HEK293 (cell line): Measurements from ENCODE around the gene OR10P1.

Source experiments
- CTCF ChIA-PET: fragments of 350-600 bp; formaldehyde crosslinking; extraction: SDS; loops from one replicate; lab custom pipeline; 2021; ENCODE audit warnings: antibody characterized with exemption; lab: Yijun Ruan, JAX
- POLR2A ChIA-PET: fragments of 300-600 bp; formaldehyde crosslinking; extraction: SDS; loops from one replicate; lab custom pipeline; 2020; ENCODE audit warnings: antibody characterized with exemption, inconsistent platforms; lab: Yijun Ruan, JAX
- H3K27ac ChIP-seq: fragments of 200-500 bp; sonication (Bioruptor generic); 2 replicates; pipeline ENCODE4 v1.5.1; 2014; ENCODE audit warnings: low read depth, low read length, control low read depth, inconsistent platforms; ENCODE audit errors: extremely low read depth
- H3K36me3 ChIP-seq, 2 experiments: fragments of 200-500 bp in 1 of 2; sonication (Bioruptor generic) in 1 of 2; 1 replicate in 1 of 2; 2 replicates in 1 of 2; pipeline ENCODE4 v1.5.1; 2014 to 2017; ENCODE audit warnings: inconsistent platforms in 2 of 2, low read length in 2 of 2; ENCODE audit not compliant: control insufficient read depth in 2 of 2, insufficient read depth in 1 of 2
- H3K4me1 ChIP-seq: fragments of 200-500 bp; sonication (Bioruptor generic); 2 replicates; pipeline ENCODE4 v1.5.1; 2014; ENCODE audit warnings: mild to moderate bottlenecking, low read length, inconsistent platforms; ENCODE audit not compliant: control insufficient read depth, insufficient read depth
- H3K4me3 ChIP-seq: 2 replicates; pipeline ENCODE4 v1.5.1; 2011; ENCODE audit warnings: low read depth, mild to moderate bottlenecking, control low read depth, low read length, moderate library complexity
- H3K9me3 ChIP-seq: fragments of 200-500 bp; sonication (Bioruptor generic); 2 replicates; pipeline ENCODE4 v1.5.1; 2014; ENCODE audit warnings: low read depth, low read length, inconsistent platforms; ENCODE audit not compliant: control insufficient read depth, insufficient read depth
- EGR2 ChIP-seq: fragments of 450-650 bp; formaldehyde crosslinking; IDR thresholded peaks from 2 replicates; pipeline ENCODE4 v1.5.1; 2016; ENCODE audit warnings: low read depth, missing biosample characterization, missing genetic modification characterization
- GLIS1 ChIP-seq: fragments of 450-650 bp; formaldehyde crosslinking; IDR thresholded peaks from 2 replicates; pipeline ENCODE4 v1.5.1; 2016; ENCODE audit warnings: missing biosample characterization, missing genetic modification characterization
- KLF16 ChIP-seq: fragments of 450-650 bp; formaldehyde crosslinking; IDR thresholded peaks from 2 replicates; pipeline ENCODE4 v1.5.1; 2017; ENCODE audit warnings: missing biosample characterization, missing genetic modification characterization
- MYNN ChIP-seq: fragments of 450-650 bp; formaldehyde crosslinking; IDR thresholded peaks from 2 replicates; pipeline ENCODE4 v1.5.1; 2016; ENCODE audit warnings: missing biosample characterization, missing genetic modification characterization, borderline replicate concordance
- PRDM1 ChIP-seq: fragments of 450-650 bp; formaldehyde crosslinking; IDR thresholded peaks from 2 replicates; pipeline ENCODE4; 2016; ENCODE audit warnings: missing biosample characterization, missing genetic modification characterization
- SCRT2 ChIP-seq: fragments of 450-650 bp; formaldehyde crosslinking; IDR thresholded peaks from 2 replicates; pipeline ENCODE4 v1.5.1; 2016; ENCODE audit warnings: missing biosample characterization, missing genetic modification characterization
- SP3 ChIP-seq: fragments of 450-650 bp; formaldehyde crosslinking; IDR thresholded peaks from 2 replicates; pipeline ENCODE4 v1.5.1; 2016; ENCODE audit warnings: missing biosample characterization, missing genetic modification characterization
- ZNF266 ChIP-seq: fragments of 450-650 bp; formaldehyde crosslinking; IDR thresholded peaks from 2 replicates; pipeline ENCODE4 v1.5.1; 2016; ENCODE audit warnings: missing biosample characterization, missing genetic modification characterization, low read depth
- ZNF37A ChIP-seq: fragments of 450-650 bp; IDR thresholded peaks from 2 replicates; pipeline ENCODE4 v1.5.1; 2018; ENCODE audit warnings: missing biosample characterization, missing genetic modification characterization
- ZNF423 ChIP-seq: fragments of 450-650 bp; formaldehyde crosslinking; IDR thresholded peaks from 2 replicates; pipeline ENCODE4 v1.5.1; 2016; ENCODE audit warnings: missing biosample characterization, missing genetic modification characterization
- ZNF548 ChIP-seq: fragments of 450-650 bp; formaldehyde crosslinking; IDR thresholded peaks from 2 replicates; pipeline ENCODE4 v1.5.1; 2016; ENCODE audit warnings: missing biosample characterization, missing genetic modification characterization
- ZNF558 ChIP-seq: fragments of 450-650 bp; formaldehyde crosslinking; IDR thresholded peaks from 2 replicates; pipeline ENCODE4 v1.5.1; 2016; ENCODE audit warnings: missing biosample characterization, missing genetic modification characterization
- ZNF560 ChIP-seq: fragments of 450-650 bp; formaldehyde crosslinking; IDR thresholded peaks from 2 replicates; pipeline ENCODE4 v1.5.1; 2017; ENCODE audit warnings: missing biosample characterization, missing genetic modification characterization, borderline replicate concordance
- ZNF571 ChIP-seq: fragments of 450-650 bp; formaldehyde crosslinking; IDR thresholded peaks from 2 replicates; pipeline ENCODE4 v1.5.0; 2017; ENCODE audit warnings: missing biosample characterization, missing genetic modification characterization
- ZNF600 ChIP-seq: fragments of 450-650 bp; formaldehyde crosslinking; IDR thresholded peaks from 2 replicates; pipeline ENCODE4 v1.5.1; 2016; ENCODE audit warnings: missing biosample characterization, missing genetic modification characterization
- ZNF621 ChIP-seq: fragments of 450-650 bp; formaldehyde crosslinking; IDR thresholded peaks from 2 replicates; pipeline ENCODE4 v1.5.1; 2017; ENCODE audit warnings: missing biosample characterization, missing genetic modification characterization
- ZNF654 ChIP-seq: fragments of 450-650 bp; formaldehyde crosslinking; IDR thresholded peaks from 2 replicates; pipeline ENCODE4 v1.5.1; 2016; ENCODE audit warnings: low read depth, missing biosample characterization, missing genetic modification characterization
- ZNF792 ChIP-seq: fragments of 450-650 bp; formaldehyde crosslinking; IDR thresholded peaks from 2 replicates; pipeline ENCODE4 v1.5.1; 2016; ENCODE audit warnings: missing biosample characterization, missing genetic modification characterization
- ZNF837 ChIP-seq: fragments of 450-650 bp; formaldehyde crosslinking; IDR thresholded peaks from 2 replicates; pipeline ENCODE4 v1.5.1; 2016; ENCODE audit warnings: missing biosample characterization, missing genetic modification characterization
- ZSCAN23 ChIP-seq: fragments of 450-650 bp; formaldehyde crosslinking; IDR thresholded peaks from 2 replicates; pipeline ENCODE4 v1.5.1; 2016; ENCODE audit warnings: missing biosample characterization, missing genetic modification characterization
- TF ChIP-seq, protein P1 (sequence below): IDR thresholded peaks from 2 replicates; pipeline ENCODE4 v1.6.1; 2011; ENCODE audit warnings: mild to moderate bottlenecking, low read depth, low read length, borderline replicate concordance
- TF ChIP-seq, protein P2 (sequence below): fragments of 450-650 bp; formaldehyde crosslinking; IDR thresholded peaks from 2 replicates; pipeline ENCODE4 v1.5.1; 2017; ENCODE audit warnings: missing biosample characterization, missing genetic modification characterization

Gene OR10P1

DNA sequence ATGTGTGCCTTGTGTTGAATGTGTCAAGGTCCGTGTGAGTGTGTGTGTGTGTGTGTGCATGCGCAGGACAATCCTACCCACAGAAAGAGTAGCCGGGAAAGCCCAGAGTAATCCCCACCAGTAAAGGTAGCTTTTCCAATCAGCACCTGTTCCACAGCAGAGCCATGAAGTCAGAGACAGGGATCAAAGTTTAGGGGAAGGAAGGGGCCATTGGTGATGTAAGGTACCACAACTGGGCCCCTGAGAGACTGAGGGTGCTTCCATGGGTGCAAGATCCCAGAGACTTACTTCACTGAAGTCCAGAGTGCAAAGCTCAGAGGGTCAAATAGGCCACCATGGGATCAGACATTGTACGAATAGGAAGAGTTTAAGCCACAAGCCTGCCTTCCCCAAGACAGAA lies 20.5 kb downstream of the OR10P1 start:
- H3K36me3 ChIP-seq, result no peaks in the 10 kb centered on the region
- no peak overlapping the region for H3K27ac ChIP-seq
- TF ChIP-seq ZNF558 (no peak), ZNF571 (tag by site-specific recombination) (no peak)
- CTCF ChIA-PET, result interaction anchor here (0.6 to 6.4 kb wide), 19 partner anchors 11 to 983 kb away, joined by 3 to 115 read pairs (median 5); partner anchors contain the start of gene OR10P1
- H3K4me1 ChIP-seq, result no peaks in the 10 kb centered on the region
- POLR2A ChIA-PET, result no interaction called here
- H3K4me3 ChIP-seq, result no peak overlapping the region
- H3K9me3 ChIP-seq, result no peaks in the 10 kb centered on the region

DNA sequence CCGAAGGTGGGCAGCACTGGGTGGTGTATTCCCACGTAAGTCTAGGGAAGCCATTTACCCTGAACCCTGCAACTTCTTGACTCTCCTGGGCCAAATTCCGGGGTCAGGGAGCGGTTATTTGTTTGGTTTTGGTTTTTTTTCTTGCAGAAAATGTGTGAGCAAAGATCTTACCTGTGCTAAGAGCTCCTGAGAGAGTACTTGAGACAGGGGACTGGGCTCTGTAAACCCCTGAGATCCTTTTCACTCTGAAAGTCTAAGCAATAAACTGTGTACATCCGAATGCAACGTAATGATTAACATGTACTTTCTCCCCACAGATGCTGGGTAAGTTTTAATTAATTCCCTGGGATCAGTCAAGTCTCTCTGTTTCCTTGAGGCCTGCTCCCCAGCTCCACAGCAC lies 21.5 kb downstream of the OR10P1 start:
- Histone ChIP-seq H3K9me3 (no peaks in the 10 kb centered on the region), H3K4me3 (no peak overlapping the region), H3K36me3 (no peaks in the 10 kb centered on the region), H3K27ac (no peak overlapping the region), H3K4me1 (no peaks in the 10 kb centered on the region)
- POLR2A ChIA-PET, result no interaction called here
- CTCF ChIA-PET, result interaction anchor here (0.6 to 6.4 kb wide), 9 partner anchors 12 to 470 kb away, joined by 3 to 115 read pairs (median 6); partner anchors contain the start of genes BLOC1S1 and RDH5
- TF ChIP-seq SCRT2, result no peak
- TF ChIP-seq, protein P1, sequence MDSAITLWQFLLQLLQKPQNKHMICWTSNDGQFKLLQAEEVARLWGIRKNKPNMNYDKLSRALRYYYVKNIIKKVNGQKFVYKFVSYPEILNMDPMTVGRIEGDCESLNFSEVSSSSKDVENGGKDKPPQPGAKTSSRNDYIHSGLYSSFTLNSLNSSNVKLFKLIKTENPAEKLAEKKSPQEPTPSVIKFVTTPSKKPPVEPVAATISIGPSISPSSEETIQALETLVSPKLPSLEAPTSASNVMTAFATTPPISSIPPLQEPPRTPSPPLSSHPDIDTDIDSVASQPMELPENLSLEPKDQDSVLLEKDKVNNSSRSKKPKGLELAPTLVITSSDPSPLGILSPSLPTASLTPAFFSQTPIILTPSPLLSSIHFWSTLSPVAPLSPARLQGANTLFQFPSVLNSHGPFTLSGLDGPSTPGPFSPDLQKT, result no peak
- TF ChIP-seq ZNF654 (tag by site-specific recombination), result no peak
- TF ChIP-seq ZNF37A (tag by site-specific recombination), result no peak
- TF ChIP-seq ZNF792 (tag by site-specific recombination), result no peak
- TF ChIP-seq GLIS1 (tag by site-specific recombination), result no peak
- TF ChIP-seq SP3 (tag by site-specific recombination), result no peak
- TF ChIP-seq ZNF560 (tag by site-specific recombination), result no peak
- no peak for TF ChIP-seq KLF16
- no peak for TF ChIP-seq ZNF837
- TF ChIP-seq ZSCAN23 (tag by site-specific recombination), result no peak
- no peak for TF ChIP-seq ZNF621 (tag by site-specific recombination)
- TF ChIP-seq MYNN (tag by site-specific recombination), result no peak
- no peak for TF ChIP-seq ZNF423 (tag by site-specific recombination)
- TF ChIP-seq ZNF548 (tag by site-specific recombination), result no peak
- no peak for TF ChIP-seq PRDM1

DNA sequence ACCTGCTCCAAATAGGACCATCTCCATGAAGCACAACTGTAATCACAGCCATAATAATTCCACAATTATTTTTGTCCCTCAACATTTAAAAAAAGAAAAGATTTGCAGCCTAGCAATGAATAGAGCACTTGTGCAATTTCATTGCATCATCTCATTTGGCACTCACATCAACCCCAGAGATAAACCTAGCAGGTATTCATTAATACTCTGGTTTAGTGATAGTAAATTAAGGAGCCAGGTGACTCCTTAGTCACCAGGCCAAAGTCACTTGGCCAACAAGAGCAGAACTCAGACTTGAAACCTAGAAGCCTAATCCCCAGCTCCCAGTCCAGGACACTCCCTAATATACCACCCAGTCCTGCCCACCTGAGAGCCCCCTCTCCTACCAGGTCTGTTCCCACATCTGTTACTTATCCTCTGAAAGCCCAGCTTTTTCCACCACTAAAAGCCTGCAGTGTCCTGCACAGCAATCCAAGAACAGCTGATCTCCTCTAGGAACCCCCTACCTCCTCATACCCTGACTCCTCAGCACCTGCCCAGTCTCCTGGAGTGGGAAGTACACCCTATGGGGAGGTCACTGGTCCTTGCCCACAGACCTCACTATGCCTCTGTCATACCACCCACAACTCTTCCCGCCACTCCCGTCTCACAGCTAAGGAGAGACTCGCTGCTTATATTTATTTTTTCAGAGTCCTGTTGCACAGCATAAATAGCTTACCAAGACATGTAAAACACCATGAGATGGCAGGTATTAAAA lies 22.1 kb downstream of the OR10P1 start:
- CTCF ChIA-PET, result interaction anchor here (0.6 to 6.4 kb wide), 7 partner anchors 13 to 154 kb away, joined by 3 to 115 read pairs (median 6); partner anchors contain the start of genes BLOC1S1 and RDH5
- POLR2A ChIA-PET, result no interaction called here

More for the DNA sequence above, 22.1 kb downstream of the OR10P1 start:
- TF ChIP-seq, protein P2, sequence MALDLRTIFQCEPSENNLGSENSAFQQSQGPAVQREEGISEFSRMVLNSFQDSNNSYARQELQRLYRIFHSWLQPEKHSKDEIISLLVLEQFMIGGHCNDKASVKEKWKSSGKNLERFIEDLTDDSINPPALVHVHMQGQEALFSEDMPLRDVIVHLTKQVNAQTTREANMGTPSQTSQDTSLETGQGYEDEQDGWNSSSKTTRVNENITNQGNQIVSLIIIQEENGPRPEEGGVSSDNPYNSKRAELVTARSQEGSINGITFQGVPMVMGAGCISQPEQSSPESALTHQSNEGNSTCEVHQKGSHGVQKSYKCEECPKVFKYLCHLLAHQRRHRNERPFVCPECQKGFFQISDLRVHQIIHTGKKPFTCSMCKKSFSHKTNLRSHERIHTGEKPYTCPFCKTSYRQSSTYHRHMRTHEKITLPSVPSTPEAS (tag by site-specific recombination), result no peak
- TF ChIP-seq EGR2 (tag by site-specific recombination) (0 out of 2 replicates have a peak, but pooled peaks have one; percentile 17), ZNF266 (no peak), ZNF600 (tag by site-specific recombination) (no peak)
- H3K9me3 ChIP-seq, result no peaks in the 10 kb centered on the region
- no peaks in the 10 kb centered on the region for H3K36me3 ChIP-seq
- H3K27ac ChIP-seq, result no peak overlapping the region
- no peaks in the 10 kb centered on the region for H3K4me1 ChIP-seq
- no peak overlapping the region for H3K4me3 ChIP-seq
